HepG2 (cell line): ENCODE measurements around the gene ASTN2. TPM values are rescaled to one million over a fixed set of nuclear protein-coding genes. Genes with fewer than 3 reads are reported as not detected.

Source experiments
- ARHGAP35 ChIP-seq: sonication (generic); formaldehyde crosslinking; IDR thresholded peaks from 2 replicates; pipeline ENCODE4 v1.9.0; 2022; ENCODE audit warnings: mild to moderate bottlenecking, inconsistent platforms, moderate library complexity, missing genetic modification reagents, borderline replicate concordance
- ETV5 ChIP-seq: IDR thresholded peaks from 2 replicates; pipeline ENCODE4 v1.6.1; 2018; ENCODE audit warnings: missing biosample characterization, missing genetic modification reagents, inconsistent platforms, borderline replicate concordance
- HDAC1 ChIP-seq: sonication (generic); formaldehyde crosslinking; IDR thresholded peaks from 2 replicates; pipeline ENCODE4 v1.5.1; 2020; ENCODE audit warnings: mild to moderate bottlenecking, missing genetic modification reagents
- HNF4A ChIP-seq: sonication (generic); formaldehyde crosslinking; IDR thresholded peaks from 2 replicates; pipeline ENCODE4 v1.4.0; 2020; ENCODE audit warnings: missing genetic modification reagents
- HNF4G ChIP-seq, 2 experiments: sonication (generic) in 1 of 2; formaldehyde crosslinking in 1 of 2; IDR thresholded peaks; 2 replicates each; pipeline versions ENCODE4 v1.4.0 to v1.6.1; 2011 to 2020; ENCODE audit warnings: borderline replicate concordance in 2 of 2, low read depth in 2 of 2, mild to moderate bottlenecking in 2 of 2, low read length in 1 of 2, missing genetic modification reagents in 1 of 2, moderate library complexity in 1 of 2
- KLF6 ChIP-seq: IDR thresholded peaks from 2 replicates; pipeline ENCODE4 v1.8.0; 2016; ENCODE audit warnings: missing biosample characterization, missing genetic modification reagents
- NFRKB ChIP-seq: fragments of 450-650 bp; IDR thresholded peaks from 2 replicates; pipeline ENCODE4 v1.6.1; 2017
- NR2F6 ChIP-seq, 2 experiments: IDR thresholded peaks; 2 replicates each; pipeline ENCODE4 v1.6.1; 2016; ENCODE audit warnings: antibody characterized with exemption in 1 of 2, mild to moderate bottlenecking in 1 of 2
- REPIN1 ChIP-seq: sonication (generic); formaldehyde crosslinking; IDR thresholded peaks from 2 replicates; pipeline ENCODE4 v1.8.0; 2022; ENCODE audit warnings: missing genetic modification reagents, low read depth, mild to moderate bottlenecking, borderline replicate concordance
- ZFYVE20 ChIP-seq: sonication (generic); formaldehyde crosslinking; IDR thresholded peaks from 2 replicates; pipeline ENCODE4 v1.8.0; 2023; ENCODE audit warnings: low read depth, mild to moderate bottlenecking, moderate library complexity, missing genetic modification reagents, borderline replicate concordance
- ZMYM4 ChIP-seq: sonication (generic); formaldehyde crosslinking; IDR thresholded peaks from 2 replicates; pipeline ENCODE4 v1.8.1; 2023; ENCODE audit warnings: mild to moderate bottlenecking, missing genetic modification reagents
- ZNF281 ChIP-seq: sonication (generic); formaldehyde crosslinking; IDR thresholded peaks from 2 replicates; pipeline ENCODE4 v1.4.0; 2020; ENCODE audit warnings: missing genetic modification reagents, borderline replicate concordance
- ZNF292 ChIP-seq: sonication (generic); formaldehyde crosslinking; IDR thresholded peaks from 2 replicates; pipeline ENCODE4 v1.8.1; 2022; ENCODE audit warnings: mild to moderate bottlenecking, low read depth, missing genetic modification reagents, borderline replicate concordance
- ZNF335 ChIP-seq: sonication (generic); formaldehyde crosslinking; IDR thresholded peaks from 2 replicates; pipeline ENCODE4 v1.4.0; 2020; ENCODE audit warnings: missing genetic modification reagents
- ZNF383 ChIP-seq: sonication (generic); formaldehyde crosslinking; IDR thresholded peaks from 2 replicates; pipeline ENCODE4 v1.4.0; 2020; ENCODE audit warnings: missing genetic modification reagents, mild to moderate bottlenecking, borderline replicate concordance
- ZNF574 ChIP-seq: sonication (generic); formaldehyde crosslinking; IDR thresholded peaks from 2 replicates; pipeline ENCODE4 v1.4.0; 2020; ENCODE audit warnings: missing genetic modification reagents
- ZNF644 ChIP-seq: IDR thresholded peaks from 2 replicates; pipeline ENCODE4 v1.6.1; 2016; ENCODE audit warnings: low read depth
- polyA plus RNA-seq, 8 experiments: library from polyadenylated mRNA; depleted of rRNA in 3 of 8; stranded (reverse) in 7 of 8; unstranded in 1 of 8; fragments of >200 nt; fragmentation: Illumina TruSeq in 4 of 8; extraction: Trizol in 4 of 8; gene quantifications; 2 replicates each; pipeline versions ENCODE4 v1.2.1 to v1.2.3, GENCODE V29; 2011 to 2016; ENCODE audit warnings: low read depth in 4 of 8, missing spikeins in 1 of 8, mixed read lengths in 1 of 8; ENCODE audit not compliant: insufficient read depth in 1 of 8
- total RNA-seq, 5 experiments: library from RNA; depleted of rRNA; stranded (reverse); fragments of >200 nt; fragmentation: Illumina TruSeq; extraction: Trizol; gene quantifications; 2 replicates each; pipeline ENCODE4 v1.2.3, GENCODE V29; 2016; ENCODE audit warnings: low read depth in 1 of 5
- TF ChIP-seq, protein P1 (sequence below): sonication (generic); formaldehyde crosslinking; IDR thresholded peaks from 2 replicates; pipeline ENCODE4 v1.8.0; 2022; ENCODE audit warnings: missing genetic modification reagents, mild to moderate bottlenecking, moderate library complexity, borderline replicate concordance
- TF ChIP-seq, protein P2 (sequence below): sonication (generic); formaldehyde crosslinking; IDR thresholded peaks from 2 replicates; pipeline ENCODE4 v1.4.0; 2020; ENCODE audit warnings: missing genetic modification reagents

The ASTN2 gene
- total and polyA plus RNA-seq, 2 of the 13 experiments (the other 11 are each of a cell fraction or from before 2014, with no cell fraction given): 5.2 to 13.5 TPM

- TF ChIP-seq ETV5 (CRISPR knock-in tag) (no peak; the same call in 1 of the 2 replicates), HNF4G (IDR thresholded peaks at IDR 0.05; ENCODE audit: borderline replicate concordance, low read depth, low read length) (no peak), HNF4G (CRISPR knock-in tag; IDR thresholded peaks at IDR 0.05; ENCODE audit: borderline replicate concordance, low read depth) (no peak), ZFYVE20 (CRISPR knock-in tag) (no peak), ZNF383 (CRISPR knock-in tag) (no peak), NR2F6 (IDR thresholded peaks at IDR 0.05) (peak; percentile 70), NR2F6 (CRISPR knock-in tag; IDR thresholded peaks at IDR 0.05) (peak; percentile 62; the same call in 1 of the 2 replicates), ZNF644 (CRISPR knock-in tag) (peak; percentile 54; the same call in 1 of the 2 replicates), ZNF281 (CRISPR knock-in tag) (peak; percentile 46; the same call in 1 of the 2 replicates), ZMYM4 (CRISPR knock-in tag) (peak; percentile 66; the same call in 1 of the 2 replicates), REPIN1 (peak; percentile 35; the same call in 1 of the 2 replicates), HNF4A (CRISPR knock-in tag) (peak; percentile 54), ARHGAP35 (no peak), NFRKB (no peak), ZNF574 (no peak), ZNF292 (CRISPR knock-in tag) (peak; percentile 97; the same call in 1 of the 2 replicates), HDAC1 (CRISPR knock-in tag) (peak; percentile 59; the same call in 1 of the 2 replicates), ZNF335 (CRISPR knock-in tag) (no peak), KLF6 (0 out of 2 replicates have a peak, but pooled peaks have one; percentile 5)
- TF ChIP-seq, protein P1, sequence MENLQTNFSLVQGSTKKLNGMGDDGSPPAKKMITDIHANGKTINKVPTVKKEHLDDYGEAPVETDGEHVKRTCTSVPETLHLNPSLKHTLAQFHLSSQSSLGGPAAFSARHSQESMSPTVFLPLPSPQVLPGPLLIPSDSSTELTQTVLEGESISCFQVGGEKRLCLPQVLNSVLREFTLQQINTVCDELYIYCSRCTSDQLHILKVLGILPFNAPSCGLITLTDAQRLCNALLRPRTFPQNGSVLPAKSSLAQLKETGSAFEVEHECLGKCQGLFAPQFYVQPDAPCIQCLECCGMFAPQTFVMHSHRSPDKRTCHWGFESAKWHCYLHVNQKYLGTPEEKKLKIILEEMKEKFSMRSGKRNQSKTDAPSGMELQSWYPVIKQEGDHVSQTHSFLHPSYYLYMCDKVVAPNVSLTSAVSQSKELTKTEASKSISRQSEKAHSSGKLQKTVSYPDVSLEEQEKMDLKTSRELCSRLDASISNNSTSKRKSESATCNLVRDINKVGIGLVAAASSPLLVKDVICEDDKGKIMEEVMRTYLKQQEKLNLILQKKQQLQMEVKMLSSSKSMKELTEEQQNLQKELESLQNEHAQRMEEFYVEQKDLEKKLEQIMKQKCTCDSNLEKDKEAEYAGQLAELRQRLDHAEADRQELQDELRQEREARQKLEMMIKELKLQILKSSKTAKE (CRISPR knock-in tag): peak; percentile 44; the same call in 1 of the 2 replicates
- TF ChIP-seq, protein P2, sequence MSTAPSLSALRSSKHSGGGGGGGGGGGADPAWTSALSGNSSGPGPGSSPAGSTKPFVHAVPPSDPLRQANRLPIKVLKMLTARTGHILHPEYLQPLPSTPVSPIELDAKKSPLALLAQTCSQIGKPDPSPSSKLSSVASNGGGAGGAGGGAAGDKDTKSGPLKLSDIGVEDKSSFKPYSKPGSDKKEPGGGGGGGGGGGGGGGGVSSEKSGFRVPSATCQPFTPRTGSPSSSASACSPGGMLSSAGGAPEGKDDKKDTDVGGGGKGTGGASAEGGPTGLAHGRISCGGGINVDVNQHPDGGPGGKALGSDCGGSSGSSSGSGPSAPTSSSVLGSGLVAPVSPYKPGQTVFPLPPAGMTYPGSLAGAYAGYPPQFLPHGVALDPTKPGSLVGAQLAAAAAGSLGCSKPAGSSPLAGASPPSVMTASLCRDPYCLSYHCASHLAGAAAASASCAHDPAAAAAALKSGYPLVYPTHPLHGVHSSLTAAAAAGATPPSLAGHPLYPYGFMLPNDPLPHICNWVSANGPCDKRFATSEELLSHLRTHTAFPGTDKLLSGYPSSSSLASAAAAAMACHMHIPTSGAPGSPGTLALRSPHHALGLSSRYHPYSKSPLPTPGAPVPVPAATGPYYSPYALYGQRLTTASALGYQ: peak; percentile 76
Measured at GRCh38 chr9:116574027-116574679, 840.7 kb downstream of the ASTN2 start (continued).
